Measurements from ENCODE around the gene S100A4.

S100A4 gene

DNA sequence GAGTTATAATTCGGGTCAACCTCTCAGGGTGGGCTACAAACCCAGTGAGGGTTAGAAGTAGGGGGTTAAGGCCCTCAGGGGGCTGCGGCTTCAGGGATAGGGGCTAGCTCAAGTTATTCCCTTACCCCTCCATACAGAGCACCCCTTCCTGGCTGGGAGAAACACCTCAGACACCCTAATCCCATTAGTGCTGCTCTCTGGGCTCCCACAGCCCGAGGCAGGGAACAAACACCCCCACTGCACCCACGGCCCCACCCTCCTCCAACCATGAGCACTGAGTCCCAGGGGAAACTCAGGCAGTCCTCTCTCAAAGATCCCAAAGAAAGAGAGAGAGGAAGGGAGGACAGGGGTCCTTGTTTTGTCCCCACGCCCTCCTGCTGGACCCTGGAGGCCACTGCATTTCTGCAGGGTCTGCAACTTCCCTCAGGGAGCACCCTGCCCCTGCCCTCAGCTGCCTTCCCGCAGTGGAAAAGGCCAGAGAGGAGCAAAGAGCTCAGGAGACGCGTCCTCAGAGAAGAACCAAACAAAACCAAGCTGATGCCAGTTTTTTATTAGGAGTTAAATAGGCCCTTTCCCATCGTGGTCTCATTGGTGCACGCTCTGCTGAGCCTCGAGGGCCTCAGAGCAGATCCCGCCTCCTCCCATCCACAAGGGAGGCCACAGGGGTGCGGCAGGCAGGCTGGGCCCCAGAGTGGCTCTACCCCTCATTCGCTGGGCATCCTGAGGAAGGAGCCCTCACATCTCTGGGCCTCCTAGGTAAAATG is 1.4 kb upstream of the S100A4 start:
- DNase-seq, result no peak

DNA sequence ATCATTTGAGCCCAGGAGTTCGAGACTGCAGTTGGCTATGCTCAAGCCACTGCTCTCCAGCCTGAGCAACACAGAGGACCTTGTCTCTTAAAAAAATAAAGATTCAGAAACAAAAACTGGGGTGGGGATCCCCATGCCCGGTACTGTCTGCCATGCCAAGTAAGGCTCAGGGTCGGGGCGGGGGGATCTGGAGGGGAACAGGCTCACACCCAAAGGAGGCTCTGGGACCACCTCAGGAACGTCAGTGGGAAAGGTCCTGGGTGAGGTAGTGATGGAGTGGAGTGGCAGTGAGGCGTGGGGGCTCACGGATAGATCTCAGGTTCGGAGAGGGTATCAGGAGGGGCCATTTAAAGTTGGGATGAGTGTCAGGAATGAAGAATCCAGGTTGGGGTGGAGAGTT is 765 bp upstream of the S100A4 start:
- no peak for DNase-seq

DNA sequence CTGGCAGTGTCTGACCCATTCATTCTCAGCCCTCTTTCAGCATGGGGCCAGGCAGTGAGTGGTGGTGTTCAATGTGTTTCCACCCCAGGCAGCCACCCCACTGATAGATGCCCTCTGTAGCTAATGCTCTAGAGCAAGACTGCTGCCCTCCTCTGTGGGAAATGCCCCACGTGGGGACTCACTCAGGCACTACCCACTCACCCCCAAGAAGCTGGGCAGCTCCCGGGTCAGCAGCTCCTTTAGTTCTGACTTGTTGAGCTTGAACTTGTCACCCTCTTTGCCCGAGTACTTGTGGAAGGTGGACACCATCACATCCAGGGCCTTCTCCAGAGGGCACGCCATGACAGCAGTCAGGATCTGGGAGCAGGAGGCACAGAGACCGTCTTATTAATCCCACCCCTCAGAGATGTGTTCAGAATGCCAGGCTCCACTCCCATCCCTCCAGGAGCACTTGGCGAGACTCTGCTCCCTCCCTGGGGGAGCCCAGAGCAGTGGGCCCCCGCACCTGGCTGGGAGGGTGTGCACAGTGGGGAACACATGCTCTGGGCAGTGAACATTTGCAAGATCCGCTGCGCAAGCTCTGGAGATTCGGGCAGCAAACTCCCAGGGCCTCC is 1.0 kb downstream of the S100A4 start:
- no peak for DNase-seq

DNA sequence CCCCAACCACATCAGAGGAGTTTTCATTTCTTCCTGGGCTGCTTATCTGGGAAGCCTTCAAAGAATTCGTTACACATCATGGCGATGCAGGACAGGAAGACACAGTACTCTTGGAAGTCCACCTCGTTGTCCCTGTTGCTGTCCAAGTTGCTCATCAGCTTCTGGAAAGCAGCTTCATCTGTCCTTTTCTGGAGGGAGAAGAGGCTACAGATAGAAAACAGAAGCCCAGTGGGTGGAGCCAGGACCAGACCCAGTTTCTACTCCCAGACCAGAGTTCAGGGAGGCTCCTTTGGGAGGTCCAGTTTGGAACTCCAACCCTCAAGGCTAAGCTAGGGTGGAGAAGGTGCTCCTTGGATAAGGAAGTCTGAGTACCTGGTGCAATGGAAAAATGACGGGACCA is 1.9 kb downstream of the S100A4 start:
- no peak for DNase-seq

DNA sequence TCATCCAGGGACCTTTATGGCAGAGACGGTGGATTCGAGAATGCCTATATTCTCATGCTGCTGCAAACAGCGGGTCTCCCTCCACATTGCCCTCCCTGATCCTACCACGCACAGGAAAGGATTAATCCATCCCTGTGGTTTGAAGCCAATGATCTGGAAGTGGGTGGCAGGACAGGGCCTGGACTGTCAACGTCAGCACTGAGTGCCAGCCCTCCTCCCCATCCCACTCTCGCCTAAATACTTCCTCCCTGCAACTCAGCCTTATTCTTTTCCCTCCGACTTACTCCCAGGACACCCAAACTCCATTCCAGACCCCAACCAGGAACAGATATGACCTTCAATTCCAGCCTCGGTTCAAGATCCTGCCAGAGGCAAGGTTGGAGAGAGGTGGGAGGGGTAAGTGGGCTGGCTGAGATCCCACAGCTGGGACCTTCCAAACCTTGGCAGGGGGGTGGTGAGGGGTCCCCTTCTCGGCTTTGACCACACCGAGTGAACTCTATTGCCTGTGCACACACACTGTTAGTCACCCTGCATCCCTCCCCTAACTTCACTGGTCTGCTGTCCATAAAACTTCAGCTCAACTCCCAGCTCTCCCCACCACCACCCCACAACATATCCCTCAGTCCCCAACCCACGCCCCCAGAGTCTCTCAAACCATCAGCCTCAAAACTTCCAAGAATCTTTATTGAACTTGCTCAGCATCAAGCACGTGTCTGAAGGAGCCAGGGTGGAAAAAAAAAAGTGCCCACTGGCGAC is 2.5 kb downstream of the S100A4 start:
- DNase-seq, result no peak

DNA sequence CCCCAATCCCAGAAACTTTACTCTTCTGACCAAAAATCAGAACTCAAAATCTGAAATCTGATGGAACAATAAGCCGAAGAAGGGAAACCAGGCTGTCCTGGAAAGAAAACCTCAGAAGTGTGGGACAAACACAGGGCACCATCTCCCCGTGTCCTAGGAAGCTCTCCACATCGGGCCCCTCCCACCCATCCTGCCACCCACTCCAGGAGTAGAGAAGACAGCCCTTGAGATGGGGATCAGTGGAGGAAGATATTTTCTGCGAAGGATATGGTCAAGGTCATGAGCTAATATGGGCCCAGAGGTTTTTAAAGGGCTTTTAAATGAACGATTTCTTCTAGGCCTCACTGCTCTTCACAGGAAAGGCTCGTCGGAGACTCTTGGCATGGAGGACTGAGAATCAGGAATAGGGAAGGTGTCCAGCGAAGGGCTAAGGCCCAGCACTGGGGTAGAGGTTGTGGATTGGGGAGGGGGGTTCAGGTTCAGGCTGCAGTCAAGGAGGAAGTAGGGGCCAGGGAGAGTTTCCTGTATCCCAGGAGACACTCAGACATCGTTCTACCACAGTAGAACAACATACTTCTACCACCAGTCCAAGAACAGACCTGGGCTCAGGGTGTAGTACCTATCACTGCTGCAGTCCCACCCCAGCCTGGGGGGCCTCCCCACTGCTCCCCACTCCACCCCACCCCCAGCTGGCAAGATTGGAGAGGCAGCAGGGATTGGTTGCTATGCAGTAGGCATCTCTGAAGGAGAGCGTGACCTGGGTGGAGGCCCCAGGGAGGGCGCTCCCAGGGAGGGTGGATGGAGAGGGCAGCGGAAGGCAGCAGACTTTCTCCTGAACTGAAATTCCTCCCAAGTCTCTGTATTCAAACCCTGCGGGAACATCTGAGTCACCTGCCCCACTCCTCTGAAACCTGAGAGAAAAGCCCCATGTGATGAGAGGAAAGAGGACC is 3.7 kb downstream of the S100A4 start:
- no peak for DNase-seq

DNA sequence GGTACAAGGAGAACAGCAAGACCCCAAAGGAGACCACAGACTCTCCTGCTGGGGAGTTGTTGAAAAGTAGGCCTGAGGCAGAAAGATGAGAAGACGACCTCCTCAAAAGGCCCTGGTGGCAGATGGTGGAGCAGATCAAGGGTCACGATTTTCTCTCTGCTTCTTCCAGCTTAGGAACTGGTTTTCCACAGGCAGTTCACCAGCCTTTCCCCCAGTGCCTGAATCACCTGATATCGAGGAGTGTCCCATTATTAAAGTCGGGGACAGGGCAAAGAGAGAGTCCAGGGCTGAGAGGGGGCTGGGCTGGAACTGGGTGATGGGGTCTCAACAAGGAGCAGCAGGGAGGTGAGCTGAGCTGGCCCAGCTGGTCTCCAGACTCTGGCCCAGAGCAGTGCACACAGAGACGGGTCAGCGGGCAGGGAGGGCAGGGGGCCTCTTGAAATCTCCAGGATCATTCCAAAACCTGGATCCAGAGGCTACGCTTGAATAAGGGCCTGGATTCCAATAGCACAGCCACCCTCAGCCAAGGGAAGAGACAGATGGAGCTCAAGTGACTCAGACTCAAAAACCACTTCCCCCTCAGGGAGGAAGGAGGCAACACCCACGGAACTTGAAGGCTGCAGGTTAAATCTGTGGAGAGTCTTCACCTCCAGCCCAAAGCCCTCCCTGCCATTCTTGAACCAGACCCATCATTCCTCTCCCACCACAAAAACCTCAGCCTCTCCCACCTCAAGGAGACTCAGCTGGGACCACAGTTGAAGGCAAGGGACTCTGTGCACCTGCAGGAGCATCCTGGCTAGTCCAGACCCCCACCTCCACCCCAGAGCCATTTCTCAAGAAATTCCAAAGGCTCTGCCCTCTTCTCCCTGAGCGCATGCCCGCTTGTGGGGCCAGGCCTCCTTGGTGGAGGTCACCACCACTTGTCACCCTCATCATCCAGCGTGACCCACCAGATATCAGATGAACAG is 4.9 kb downstream of the S100A4 start, which contains the start of gene S100A5:
S100A5 (minus strand) TSS at position 541 of the 968 bp plus-strand sequence. CDS start 743 bp downstream, outside the sequence.
- DNase-seq, result no peak

DNA sequence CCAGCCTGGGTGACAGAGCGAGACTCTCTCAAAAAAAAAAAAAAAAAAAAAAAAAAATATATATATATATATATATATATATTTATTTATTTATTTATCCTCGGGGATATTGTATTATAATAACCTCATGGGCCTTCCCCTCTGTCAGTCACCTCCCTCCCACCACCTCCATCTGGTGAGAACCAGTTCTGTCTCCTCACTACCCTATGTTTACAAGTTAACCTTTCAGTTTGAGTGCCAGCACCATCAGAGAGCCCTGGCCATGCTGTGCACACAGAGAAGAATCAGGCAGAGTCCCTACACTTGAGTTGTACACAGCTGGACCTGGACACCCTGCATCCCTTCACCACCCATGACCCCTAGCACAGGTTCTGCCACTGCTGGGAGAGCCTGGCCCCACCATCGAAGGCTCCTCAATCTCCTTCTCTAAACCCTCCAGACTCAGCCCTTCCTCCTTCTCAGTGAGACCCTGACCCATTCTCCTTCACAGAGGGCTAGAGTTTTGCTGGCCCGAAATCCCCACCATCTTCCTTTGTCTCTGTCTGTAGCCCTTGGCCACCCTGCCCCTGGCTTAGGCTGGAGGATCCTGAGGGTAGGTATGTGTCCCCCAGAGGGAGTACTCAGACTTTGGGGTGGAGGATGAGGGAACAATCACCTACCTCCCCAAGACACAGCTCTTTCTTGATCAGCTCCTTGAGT is 6.1 kb downstream of the S100A4 start:
- DNase-seq, result no peak

DNA sequence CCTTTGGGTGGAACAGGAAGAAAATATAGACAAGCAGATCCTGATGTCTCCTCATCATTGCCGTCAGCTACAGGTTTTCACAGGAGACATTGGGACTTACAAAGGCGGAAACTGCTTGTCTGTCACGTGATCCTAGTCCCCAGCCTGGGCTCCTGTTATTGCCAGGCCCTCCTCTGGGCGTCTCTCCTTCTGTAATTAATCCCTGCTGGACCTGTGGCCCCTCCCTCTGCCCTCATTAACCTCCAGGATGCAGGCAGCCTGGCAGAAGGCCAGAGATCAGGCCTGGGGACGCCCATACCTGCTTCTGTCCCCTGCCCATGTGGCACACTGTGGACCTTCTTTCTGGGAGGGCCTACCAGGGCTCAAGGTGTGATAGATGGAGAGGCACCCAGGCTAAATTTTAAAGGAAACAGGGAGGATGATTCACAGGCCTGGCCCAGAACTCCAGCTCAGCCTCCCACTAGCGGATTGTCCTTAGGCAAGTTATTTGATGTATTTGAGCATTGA is 7.2 kb downstream of the S100A4 start:
- DNase-seq, result no peak

DNA sequence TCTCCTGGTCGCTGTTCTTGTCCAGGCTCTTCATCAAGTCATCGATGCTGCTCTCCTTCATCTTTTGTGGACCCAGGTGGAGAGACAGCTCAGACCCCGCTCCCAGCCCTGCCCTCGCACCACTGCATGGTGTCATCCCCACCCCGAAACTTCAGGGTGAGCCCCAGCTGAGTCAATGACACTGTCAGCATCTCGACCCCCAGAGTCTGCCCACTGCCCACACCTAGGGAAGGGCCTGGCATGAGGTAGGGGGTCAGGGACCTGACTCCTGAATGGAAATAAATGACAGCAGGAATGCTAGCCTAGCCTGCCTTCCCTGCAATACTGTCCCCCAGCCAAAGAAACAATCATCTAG is 8.3 kb downstream of the S100A4 start:
- DNase-seq, result no peak

DNA sequence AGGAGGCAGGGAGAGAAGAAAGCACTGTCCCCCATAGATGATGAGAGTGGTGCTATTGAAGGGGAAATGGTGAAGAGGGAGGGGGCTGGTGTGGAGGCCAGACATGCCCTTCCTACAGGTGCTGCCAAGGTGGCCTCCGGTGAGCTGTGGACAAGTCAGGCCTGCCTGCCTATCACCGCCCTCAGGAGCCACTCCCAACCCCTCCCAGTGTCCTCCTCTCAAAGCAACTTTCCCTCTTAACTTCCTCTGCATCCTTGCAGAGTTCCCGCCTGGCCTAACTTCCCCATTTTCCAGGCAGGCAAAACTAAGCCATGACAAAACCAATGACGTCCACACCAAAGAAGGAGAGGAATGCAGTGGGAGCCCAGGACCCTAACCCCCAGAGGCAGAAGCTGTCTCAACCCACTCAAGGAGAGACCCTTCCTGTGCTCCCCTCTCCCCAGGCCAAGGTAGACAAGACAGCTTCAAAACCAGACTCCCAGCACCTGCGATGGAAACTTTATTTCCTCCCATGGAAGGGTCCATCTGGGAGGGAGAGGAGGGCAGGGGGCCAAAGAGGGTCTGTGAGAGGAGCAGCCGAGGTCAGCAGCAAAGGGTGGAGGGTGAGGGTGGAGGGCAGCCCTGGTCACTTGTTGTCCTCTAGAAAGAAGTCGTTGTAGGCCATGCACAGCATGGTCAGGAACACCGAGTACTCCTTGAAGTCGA is 8.8 kb downstream of the S100A4 start:
- DNase-seq, result no peak

DNA sequence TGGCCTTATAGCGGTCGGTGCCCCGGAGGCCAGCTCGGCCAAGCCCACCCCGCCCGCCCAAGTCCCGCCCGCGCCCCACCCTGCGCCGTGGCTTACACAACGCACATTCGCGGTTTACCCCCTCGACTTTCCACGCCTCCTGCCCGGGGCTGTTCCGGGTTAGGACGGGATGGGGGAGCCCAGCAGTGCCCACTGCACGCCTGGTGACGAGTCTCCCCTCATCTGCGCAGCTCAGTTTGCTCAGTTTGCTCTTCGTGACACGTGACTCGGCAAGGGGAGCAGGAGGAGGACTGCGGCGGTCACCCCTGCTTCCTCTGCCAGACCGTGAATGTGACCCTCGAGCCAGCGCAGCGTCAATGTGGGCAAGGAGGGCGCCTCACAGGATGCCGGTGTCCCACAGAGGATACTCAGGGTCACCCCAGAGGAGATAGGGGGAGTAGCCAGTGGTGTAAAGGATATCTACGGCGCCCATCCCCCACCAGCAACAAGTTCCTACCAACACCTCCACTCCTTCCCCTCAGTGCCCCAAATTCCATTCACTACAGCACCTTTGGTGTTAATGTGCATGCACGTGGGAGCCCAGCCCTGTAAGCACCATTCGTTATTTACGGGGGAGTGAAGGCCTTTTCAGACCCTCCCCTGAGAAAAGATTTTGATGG is 9.5 kb downstream of the S100A4 start:
- peak; percentile 88 for DNase-seq

DNA sequence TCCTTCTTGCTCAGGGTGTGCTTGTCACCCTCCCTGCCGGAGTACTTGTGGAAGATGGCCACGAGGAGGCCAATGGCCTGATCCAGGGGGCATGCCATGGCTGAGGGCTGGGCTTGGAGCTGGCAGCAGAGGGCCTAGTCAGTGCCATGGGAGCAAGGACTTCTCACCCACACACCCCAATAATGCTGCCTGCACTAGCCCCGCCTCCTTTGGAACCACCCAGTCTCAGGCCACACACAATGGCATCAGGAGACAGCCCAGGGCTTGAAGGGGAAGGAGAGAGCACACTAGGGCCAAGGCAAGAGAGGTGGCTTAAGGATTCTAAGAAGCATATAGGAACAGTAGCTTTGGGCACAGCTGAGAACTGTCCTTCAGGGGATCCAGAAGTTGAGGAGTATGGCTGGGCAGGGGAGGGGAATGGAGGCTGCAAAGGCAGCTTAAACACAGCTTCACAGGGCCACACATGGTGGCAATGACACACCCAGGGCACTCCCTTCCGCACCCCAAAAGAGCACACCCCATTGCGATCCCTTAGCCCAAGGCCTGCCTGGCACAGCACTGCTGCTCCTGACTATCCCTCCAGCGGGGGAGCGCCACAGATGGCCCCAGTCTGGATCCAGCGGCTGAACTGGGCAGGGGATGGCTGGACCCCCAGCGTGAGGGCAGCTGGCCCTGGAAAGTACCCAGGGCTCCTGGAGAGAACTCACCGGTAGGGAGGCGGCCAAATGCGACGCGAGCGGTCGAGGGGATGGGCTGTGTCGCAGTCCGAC is 10.2 kb downstream of the S100A4 start, which contains the start of gene S100A6:
S100A6 (minus strand) TSS at position 750 of the 770 bp plus-strand sequence; CDS start at position 98, 652 bp downstream.
- DNase-seq, result no peak

DNA sequence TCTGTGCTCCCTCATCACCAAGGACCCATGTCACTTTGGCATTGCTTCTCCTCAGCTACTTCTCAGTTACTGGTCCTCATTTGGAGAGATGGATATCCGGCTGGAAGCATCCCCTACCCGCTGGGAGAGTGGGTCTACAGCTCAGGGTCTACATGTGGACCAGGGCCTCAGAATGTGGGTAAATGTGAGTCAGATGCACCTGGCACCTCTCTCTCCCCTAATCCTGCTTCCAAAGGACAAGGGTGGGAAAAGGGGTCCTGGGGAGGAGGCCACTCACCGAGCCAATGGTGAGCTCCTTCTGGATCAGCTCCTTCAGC is 10.7 kb downstream of the S100A4 start:
- DNase-seq, result no peak

DNA sequence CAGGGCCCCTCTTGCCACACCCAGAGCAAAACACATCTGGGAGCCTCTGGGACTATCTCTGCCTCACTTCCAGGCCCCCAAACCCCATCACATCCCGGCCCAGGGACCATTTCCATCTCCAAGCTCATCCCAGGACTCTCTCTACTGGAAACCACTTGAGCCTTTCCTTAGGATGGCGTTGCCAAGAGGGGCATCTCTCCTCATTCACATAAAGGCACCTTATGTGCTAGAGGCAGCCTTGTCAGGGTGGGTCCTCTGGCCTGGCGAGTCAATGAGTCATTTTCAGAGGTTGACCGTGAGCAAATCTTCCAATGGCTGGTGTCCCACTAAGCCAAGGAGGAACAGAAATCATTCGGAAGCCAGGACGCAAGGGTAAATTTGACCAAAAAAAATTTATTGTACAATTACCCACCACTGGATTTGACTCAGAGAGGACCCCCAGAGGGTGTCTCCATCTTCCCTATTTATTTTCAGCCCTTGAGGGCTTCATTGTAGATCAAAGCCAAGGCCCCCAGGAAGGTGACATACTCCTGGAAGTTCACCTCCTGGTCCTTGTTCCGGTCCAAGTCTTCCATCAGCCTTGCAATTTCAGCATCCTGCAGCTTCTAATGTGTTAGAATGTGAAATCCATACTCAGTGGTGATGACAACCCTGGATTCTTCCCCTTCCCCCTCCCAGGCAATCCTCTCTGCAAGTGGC is 11.2 kb downstream of the S100A4 start:
- DNase-seq, result no peak

DNA sequence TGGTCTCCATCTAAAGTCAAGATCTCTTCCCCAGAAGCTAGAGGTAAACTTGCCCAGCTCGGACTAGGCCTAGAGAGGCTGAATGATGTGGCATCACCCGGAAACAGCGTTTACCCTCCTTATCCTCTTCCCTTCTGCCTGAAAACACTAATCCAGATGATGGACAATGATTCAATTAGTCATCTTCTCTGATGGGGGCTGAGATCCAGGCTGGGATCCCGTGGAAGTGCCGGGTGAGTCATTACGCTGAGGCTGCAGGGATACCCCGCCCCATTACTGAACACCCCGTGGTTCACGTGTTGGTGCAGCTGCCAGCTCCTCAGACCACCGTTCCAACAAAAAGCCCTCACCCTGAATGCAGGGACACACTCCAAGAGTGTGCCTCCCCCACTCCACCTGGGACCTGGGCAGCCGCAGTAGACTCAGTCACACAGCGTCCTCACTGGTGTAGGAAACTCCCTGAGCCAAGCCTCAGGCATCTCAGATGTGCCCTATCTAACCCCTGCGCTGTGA is 11.9 kb downstream of the S100A4 start:
- no peak for DNase-seq

DNA sequence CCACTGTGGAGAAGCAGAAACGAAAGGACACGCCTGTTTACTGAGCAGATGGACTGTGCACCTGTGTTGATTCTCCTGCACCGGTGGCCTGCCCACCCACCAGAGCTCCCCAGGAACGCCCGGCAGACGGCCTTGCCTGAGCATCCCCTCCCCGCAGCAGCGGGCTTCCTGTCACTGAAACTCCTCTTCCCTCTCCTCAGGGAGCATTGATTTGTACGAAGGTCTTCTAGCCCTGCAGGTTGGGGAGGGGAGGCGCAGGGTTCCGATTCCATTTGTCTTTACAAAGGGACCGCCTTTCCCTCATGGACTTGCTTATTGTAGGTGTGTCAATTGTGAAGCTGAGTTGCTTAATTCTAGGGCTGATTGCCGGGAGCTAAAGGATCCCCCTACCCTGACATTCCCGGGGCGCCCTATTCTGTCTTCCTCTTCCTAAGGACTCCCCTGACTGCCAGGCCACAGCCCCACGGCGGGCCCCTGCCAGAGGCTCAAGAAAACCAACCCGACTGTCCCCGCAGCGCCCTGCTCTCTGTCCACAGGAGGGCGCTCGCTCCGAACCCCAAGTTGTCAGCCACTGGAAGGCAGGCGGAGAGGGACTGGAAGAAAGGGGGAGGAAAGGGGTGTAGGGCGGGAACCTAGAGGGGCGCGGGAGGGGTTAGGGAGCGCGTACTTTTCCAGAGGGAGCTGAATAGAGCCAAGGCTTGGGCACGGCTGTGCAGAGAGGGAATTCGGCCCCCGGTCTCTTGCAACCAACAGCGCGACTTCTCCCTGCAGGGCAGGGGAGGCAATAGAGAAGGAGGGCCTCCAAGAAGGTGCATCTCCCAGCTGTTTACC is 12.6 kb downstream of the S100A4 start:
- peak; percentile 92 for DNase-seq
